GM19043 (cell line): ENCODE measurements around the gene CEP70.
"Not testable (repeated sequence)": the region's sequence is repeated elsewhere in the genome, so short reads cannot be mapped to it uniquely, and the experiment has no call there.

ENCODE experiments used
- ATAC-seq: cut with Tn5 transposase; IDR thresholded peaks from one replicate; pipeline ENCODE4 v1.9.1; 2021; ENCODE audit warnings: low read depth; ENCODE audit not compliant: unreplicated experiment

Gene CEP70

DNA sequence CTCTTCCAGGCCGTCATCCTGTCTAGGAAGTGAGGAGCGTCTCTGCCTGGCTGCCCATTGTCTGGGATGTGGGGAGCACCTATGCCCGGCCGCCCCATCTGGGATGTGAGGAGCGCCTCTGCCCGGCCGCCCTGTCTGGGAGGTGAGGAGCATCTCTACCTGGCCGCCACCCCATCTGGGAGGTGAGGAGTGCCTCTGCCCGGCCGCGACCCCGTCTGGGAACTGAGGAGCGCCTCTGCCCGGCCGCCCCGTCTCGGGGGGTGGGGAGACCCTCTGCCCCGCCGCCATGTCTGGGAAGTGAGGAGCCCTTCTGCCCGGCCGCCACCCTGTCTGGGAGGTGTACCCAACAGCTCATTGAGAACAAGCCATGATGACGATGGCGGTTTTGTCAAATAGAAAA is 72.6 kb downstream of the CEP70 start:
- ATAC-seq, result not testable (repeated sequence)

- ATAC-seq, result peak; percentile 83
These were observed 80.8 kb downstream of the CEP70 start for GRCh38 chr3:138513090-138513843.

DNA sequence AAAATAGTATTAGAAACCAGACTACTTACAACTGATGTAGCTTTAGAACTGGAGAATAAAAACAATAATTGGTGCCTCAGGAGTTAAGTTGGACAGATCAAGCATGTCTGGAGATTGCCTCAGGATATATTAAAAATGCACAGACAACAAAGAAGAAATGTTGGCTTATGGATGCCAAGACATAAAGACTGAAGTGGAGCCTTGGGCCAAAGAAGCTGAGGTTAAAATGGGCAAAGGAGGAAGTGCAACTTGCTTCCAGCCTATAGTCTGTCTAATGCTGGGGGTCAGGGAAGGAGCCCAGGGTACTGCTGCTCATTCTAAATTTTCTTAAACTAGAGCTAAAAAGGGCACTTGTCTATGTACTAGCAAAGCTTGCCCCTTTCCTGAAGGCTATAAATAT is 82.1 kb downstream of the CEP70 start:
- ATAC-seq, result no peak

GRCh38 chr3:138509586-138509985 is 84.5 kb downstream of the CEP70 start:
- no peak for ATAC-seq

DNA sequence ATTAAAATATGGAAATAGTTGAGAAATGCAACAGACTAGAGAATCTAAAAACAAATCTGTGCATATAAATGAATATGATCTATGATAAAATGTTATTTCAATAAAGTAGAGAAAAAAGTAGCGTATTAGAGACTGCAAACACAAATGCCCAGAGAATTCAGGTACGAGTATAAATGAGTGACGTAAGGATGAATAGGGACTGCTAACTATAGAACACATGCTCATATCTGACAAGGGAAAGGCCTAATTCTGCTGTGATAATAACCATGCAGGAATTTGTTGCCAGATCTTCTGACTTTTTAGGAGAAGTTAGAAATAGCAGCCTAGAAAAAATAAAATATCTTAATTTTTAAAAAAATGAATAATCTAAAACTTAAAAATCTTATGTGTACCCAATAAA is 86.5 kb downstream of the CEP70 start:
- no peak for ATAC-seq

DNA sequence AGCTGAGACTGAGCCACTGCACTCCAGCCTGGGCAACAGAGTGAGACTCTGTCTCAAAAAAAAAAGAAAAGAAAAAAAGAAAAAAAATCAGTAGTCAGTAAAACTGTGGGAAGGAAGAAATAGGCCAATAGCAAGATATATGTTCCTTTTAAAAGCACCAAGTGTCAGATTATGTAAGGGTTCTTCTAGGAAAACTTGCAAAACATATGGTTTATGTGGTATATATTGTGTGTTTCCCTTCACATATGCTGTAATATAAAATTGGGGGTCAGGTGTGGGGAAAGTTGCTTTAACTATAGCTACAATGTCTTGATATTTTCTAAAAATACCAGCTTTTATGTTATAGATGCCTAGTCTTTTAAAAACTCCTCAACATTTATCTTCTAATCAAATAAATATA is 95.1 kb downstream of the CEP70 start:
- ATAC-seq, result no peak

DNA sequence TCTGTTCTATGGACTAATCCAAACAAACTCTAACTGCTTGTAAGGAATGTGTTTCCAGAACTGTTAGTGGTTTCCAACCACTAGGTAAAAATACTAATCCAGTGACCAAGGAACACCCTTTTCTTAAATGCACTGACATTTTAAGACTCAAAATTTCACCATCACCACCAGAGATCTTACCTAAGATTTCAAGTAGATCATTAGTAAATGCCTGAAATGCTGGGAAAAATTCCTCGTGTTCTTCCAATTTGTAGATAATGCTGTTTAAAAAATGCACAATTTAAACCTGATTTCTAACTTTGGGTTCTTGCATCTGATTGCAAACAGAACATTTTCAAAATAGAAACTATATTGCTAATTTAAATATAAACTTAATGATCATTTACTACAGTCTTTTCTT is 96.2 kb downstream of the CEP70 start:
- no peak for ATAC-seq

DNA sequence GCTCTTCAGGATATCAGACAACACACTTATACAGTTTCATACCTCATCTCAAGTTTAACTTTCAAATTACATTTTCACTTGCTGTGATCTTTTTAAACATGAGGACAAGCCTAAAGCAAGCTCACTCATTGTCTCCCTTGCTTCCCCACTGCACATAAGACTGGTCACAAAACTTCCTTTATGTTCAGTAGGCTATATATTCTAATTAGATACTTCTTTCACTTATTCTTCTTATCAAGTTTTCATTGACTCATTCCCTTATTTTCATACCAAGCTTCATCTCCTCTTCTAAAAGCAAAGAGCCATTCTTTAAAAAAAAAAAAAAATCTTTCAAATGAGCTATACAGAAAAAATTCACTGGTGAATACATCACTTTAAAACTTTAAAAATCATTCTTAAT is 97.0 kb downstream of the CEP70 start:
- no peak for ATAC-seq

- no peak for ATAC-seq
These were observed 97.6 kb downstream of the CEP70 start for GRCh38 chr3:138496436-138496835.

DNA sequence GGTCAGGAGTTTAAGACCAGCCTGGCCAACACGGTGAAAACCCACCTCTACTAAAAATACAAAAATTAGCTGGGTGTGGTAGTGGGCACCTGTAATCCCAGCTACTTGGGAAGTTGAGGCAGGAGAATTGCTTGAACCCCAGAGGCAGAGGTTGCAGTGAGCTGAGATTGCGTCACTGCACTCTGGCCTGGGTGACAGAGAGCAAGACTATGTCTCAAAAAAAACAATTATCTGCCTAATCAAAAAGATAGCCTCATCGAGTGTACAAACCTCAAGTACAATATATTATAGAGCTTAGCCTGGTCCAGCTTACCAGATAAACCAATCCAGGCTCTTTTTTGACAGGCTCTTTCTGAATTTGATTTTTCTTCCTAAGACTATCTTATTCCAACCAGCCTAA is 98.4 kb downstream of the CEP70 start:
- not testable (repeated sequence) for ATAC-seq

DNA sequence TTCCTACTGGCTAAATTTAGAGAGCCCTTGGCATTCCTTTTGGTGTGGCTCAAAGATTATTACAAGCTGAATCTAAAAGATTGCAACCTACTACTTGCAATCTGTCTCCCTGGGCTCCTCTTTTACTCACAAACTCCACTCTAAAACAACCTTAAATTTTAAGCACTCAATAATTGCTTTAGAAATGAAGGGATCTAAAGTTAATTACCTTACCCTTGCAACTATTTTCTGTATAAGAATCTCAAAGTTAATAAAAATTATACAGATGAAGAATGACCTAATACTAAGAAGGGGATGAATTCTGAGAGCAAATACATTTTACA is 99.5 kb downstream of the CEP70 start:
- no peak for ATAC-seq

DNA sequence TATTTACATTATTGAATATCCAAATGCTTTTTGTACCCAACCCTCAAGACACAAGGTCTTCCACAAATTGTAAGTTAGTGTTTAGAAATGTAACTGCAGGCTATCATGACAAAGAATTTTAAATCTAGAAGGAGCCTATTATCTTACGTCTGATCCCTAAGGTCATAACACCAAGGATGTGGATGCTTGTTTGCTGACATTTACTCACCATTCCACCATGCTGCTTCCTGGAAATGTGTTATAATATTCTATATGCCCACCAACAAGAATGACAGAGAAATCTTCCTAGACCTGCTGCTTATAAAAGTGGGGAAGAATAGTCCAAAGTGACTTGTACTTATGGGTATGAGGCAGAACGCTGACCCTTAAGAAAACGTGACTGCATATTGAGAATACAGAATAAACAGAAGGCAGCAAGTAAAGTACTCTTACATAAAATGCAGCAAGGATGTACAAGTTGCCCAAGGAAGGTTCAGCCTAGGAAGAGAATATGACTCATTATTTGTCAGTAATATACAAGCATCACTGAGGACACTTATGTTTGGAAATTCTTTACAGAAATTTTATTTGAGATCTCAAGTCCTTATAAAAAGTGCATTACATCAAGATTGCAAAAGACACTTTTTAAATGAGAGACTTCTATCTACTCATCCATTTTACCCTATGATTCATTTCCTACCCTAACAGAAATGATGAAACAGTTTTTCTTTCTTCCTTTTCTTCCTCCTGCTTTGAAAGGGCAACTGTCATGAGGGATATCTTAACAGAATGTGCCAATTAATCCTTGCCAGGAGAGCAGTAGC is 100.1 kb downstream of the CEP70 start:
- ATAC-seq, result no peak

- ATAC-seq, result no peak
These were observed 100.9 kb downstream of the CEP70 start for GRCh38 chr3:138492980-138493675.

- ATAC-seq, result no peak
These were observed 102.1 kb downstream of the CEP70 start for GRCh38 chr3:138491971-138492370.

DNA sequence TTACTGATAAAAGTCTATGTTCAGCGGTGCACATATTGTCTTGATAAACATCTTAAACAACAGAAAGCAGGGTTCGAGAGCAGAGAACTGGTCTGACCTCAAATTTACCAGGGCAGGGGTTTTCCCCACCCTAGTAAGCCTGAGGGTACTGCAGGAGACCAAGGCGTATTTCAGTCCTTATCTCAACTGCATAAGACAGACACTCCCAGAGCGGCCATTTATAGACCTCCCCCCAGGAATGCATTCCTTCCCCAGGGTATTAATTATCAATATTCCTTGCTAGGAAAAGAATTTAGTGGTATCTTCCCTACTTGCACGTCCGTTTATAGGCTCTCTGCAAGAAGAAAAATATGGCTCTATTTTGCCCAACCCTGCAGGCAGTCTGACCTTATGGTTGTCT is 107.5 kb downstream of the CEP70 start:
- ATAC-seq, result not testable (repeated sequence)

- ATAC-seq, result not testable (repeated sequence)
These were observed 109.4 kb downstream of the CEP70 start for GRCh38 chr3:138484672-138485071.

- peak; percentile 61 for ATAC-seq
These were observed 114.6 kb downstream of the CEP70 start for GRCh38 chr3:138479438-138479863.

- no peak for ATAC-seq
These were observed 116.3 kb downstream of the CEP70 start for GRCh38 chr3:138477801-138478200.

GRCh38 chr3:138477120-138477519 is 116.9 kb downstream of the CEP70 start:
- ATAC-seq, result no peak

DNA sequence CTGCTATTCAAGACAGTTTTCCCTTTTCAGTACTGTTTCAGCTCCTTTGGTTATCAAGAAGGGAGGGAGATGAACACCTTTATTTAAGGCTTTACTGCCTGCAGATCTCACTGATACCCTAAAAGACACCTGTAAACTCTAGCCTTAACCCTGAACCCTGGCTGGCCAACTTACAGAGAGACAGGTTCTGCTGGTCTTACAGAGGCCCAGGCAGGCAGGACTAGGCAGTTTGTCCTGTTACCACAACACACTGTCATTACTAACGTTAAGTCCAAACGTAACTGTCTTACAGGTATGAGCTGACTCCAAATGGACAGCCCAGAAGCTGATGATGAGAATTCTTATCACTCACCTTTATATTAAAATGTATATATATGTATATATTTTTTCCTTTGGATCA is 117.5 kb downstream of the CEP70 start:
- ATAC-seq, result no peak

DNA sequence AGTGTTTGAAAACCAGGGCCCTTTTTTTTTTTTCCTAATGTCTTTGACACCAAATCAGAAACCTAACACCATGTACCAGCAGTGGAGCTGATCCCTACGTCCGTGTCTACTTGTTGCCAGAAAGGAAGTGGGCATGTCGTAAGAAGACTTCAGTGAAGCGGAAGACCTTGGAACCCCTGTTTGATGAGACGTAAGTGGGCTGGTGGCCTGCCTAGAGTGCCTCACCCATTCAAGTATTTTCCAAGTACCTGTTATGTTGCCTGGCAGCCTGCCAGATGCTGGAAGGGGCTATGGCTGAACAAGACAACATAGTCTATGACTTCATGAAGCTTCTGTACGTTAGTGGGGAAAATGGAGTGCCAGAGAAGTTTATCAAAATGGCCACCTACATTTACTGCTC is 119.9 kb downstream of the CEP70 start:
- ATAC-seq, result no peak
